ENCODE data around the gene GRIA3.

The GRIA3 gene

DNA sequence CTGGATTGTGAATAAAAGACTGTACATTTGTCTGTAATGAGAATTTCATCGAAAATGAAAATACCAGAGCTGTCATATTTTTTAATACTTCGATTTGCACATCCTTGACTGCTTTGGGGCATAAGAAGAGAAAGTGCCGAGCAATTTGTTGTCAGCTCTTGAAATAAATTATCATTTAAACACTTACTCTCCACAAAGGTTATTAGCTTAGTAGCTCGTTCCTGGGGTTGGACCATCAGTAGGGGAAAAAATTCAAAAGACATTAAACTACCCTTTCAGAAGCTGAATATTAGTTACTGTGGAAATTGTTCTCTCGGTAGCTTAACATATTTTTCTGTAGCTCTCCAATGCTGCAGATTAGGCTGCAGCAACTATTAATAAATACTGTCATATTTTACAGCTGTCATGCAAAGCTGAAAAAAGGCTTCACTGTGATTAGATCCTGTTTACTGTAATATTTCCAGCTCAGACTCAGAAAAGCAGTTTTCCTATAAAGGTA lies 76.9 kb downstream of the GRIA3 start:
- no peaks in the 10 kb centered on the region for H3K9me3 ChIP-seq (ENCODE audit: severe bottlenecking)
- H3K27ac ChIP-seq, result no peak overlapping the region; the same call in 1 of the 2 replicates
- no peak overlapping the region for H3K4me3 ChIP-seq (ENCODE audit: low read depth, low read length)
- no peaks in the 10 kb centered on the region for H3K36me3 ChIP-seq
- no peak for DNase-seq
- H3K27me3 ChIP-seq (ENCODE audit: insufficient read depth, low read depth, severe bottlenecking), result no peaks in the 10 kb centered on the region
- TF ChIP-seq, protein P1, sequence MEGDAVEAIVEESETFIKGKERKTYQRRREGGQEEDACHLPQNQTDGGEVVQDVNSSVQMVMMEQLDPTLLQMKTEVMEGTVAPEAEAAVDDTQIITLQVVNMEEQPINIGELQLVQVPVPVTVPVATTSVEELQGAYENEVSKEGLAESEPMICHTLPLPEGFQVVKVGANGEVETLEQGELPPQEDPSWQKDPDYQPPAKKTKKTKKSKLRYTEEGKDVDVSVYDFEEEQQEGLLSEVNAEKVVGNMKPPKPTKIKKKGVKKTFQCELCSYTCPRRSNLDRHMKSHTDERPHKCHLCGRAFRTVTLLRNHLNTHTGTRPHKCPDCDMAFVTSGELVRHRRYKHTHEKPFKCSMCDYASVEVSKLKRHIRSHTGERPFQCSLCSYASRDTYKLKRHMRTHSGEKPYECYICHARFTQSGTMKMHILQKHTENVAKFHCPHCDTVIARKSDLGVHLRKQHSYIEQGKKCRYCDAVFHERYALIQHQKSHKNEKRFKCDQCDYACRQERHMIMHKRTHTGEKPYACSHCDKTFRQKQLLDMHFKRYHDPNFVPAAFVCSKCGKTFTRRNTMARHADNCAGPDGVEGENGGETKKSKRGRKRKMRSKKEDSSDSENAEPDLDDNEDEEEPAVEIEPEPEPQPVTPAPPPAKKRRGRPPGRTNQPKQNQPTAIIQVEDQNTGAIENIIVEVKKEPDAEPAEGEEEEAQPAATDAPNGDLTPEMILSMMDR (IDR thresholded peaks at IDR 0.05; ENCODE audit: low read depth, low read length), result no peak

DNA sequence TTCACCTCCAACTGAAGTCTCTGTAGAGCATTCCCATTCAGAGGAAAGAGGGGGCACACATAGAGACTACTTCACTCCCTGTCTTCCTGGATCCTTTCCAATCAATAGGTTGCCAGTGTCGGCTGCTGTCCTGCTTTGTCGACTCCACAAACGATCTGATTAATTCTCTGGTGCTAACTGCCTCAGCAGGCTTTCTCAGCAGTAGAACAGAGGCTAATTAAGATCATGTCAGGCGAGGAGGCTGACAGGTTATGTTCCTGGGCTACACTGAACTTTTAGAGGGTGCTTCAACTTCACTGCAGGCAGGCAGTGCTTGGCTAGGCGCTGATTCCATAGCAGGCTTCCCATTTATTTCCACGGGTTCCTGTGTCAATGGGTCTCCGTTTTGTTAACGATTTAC lies 79.2 kb downstream of the GRIA3 start:
- Histone ChIP-seq H3K4me3 (ENCODE audit: low read depth, low read length) (peak overlapping the region; percentile 2), H3K27ac (peak overlapping the region; percentile 27), H3K9me3 (ENCODE audit: severe bottlenecking) (no peaks in the 10 kb centered on the region), H3K27me3 (ENCODE audit: insufficient read depth, low read depth, severe bottlenecking) (no peaks in the 10 kb centered on the region), H3K36me3 (no peaks in the 10 kb centered on the region)
- TF ChIP-seq, protein P1 (IDR thresholded peaks at IDR 0.05; ENCODE audit: low read depth, low read length), result no peak
- DNase-seq, result peak; percentile 25

- peak overlapping the region; percentile 2; the same call in 1 of the 2 replicates for H3K4me3 ChIP-seq (ENCODE audit: low read depth, low read length)
- no peaks in the 10 kb centered on the region for H3K9me3 ChIP-seq (ENCODE audit: severe bottlenecking)
- TF ChIP-seq, protein P1 (IDR thresholded peaks at IDR 0.05; ENCODE audit: low read depth, low read length), result no peak
- H3K27me3 ChIP-seq (ENCODE audit: insufficient read depth, low read depth, severe bottlenecking), result no peaks in the 10 kb centered on the region
- DNase-seq, result no peak
- H3K36me3 ChIP-seq, result no peaks in the 10 kb centered on the region
- H3K27ac ChIP-seq, result peak overlapping the region; percentile 27
These were observed 79.7 kb downstream of the GRIA3 start for GRCh38 chrX:123263747-123264146.

GRCh38 chrX:123267220-123267619 lies 83.1 kb downstream of the GRIA3 start:
- H3K4me3 ChIP-seq (ENCODE audit: low read depth, low read length), result no peak overlapping the region
- H3K27me3 ChIP-seq (ENCODE audit: insufficient read depth, low read depth, severe bottlenecking), result no peaks in the 10 kb centered on the region
- H3K27ac ChIP-seq, result no peak overlapping the region
- H3K9me3 ChIP-seq (ENCODE audit: severe bottlenecking), result no peaks in the 10 kb centered on the region
- no peaks in the 10 kb centered on the region for H3K36me3 ChIP-seq
- DNase-seq, result no peak
- TF ChIP-seq, protein P1 (IDR thresholded peaks at IDR 0.05; ENCODE audit: low read depth, low read length), result no peak

DNA sequence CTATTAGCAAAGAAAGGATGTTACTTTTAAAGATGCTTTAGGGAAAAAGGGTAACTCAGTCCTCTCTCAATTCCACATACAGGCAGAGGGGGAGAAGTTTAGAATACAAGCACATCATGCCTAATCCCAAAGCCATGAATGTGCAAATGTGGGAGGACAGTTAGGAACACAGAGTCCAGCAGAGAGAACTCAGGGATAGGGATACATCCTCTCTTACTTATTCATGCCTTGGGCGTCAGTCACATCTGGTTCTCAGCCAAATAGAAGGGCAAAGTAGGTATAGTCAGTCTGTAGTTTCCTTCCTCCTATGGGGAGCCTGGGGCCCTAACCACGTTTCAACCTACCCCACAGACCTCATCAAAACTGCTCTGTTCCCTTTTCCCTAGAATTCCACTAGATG lies 87.8 kb downstream of the GRIA3 start:
- no peak for DNase-seq
- TF ChIP-seq, protein P1 (IDR thresholded peaks at IDR 0.05; ENCODE audit: low read depth, low read length), result no peak
- Histone ChIP-seq H3K27me3 (ENCODE audit: insufficient read depth, low read depth, severe bottlenecking) (no peaks in the 10 kb centered on the region), H3K36me3 (no peaks in the 10 kb centered on the region), H3K9me3 (ENCODE audit: severe bottlenecking) (no peaks in the 10 kb centered on the region), H3K4me3 (ENCODE audit: low read depth, low read length) (no peak overlapping the region), H3K27ac (no peak overlapping the region)

- Histone ChIP-seq H3K36me3 (no peaks in the 10 kb centered on the region), H3K4me3 (ENCODE audit: low read depth, low read length) (no peak overlapping the region)
- TF ChIP-seq, protein P1 (IDR thresholded peaks at IDR 0.05; ENCODE audit: low read depth, low read length), result no peak
These were observed 88.6 kb downstream of the GRIA3 start for GRCh38 chrX:123272630-123273029.

More at GRCh38 chrX:123272630-123273029, 88.6 kb downstream of the GRIA3 start:
- Histone ChIP-seq H3K27me3 (ENCODE audit: insufficient read depth, low read depth, severe bottlenecking) (no peaks in the 10 kb centered on the region), H3K27ac (no peak overlapping the region), H3K9me3 (ENCODE audit: severe bottlenecking) (no peaks in the 10 kb centered on the region)
- DNase-seq, result no peak

Data from WERI-Rb-1 (cell line).